ENCODE data around the gene CDX1.

CDX1 gene

GRCh38 chr5:150131978-150132694 lies 34.4 kb upstream of the CDX1 start:
- no peak for DNase-seq

- no peak for DNase-seq
Measured at GRCh38 chr5:150132740-150133139, 33.8 kb upstream of the CDX1 start.

- DNase-seq = no peak
Measured at GRCh38 chr5:150133581-150134197, 32.9 kb upstream of the CDX1 start.

- no peak for DNase-seq
Measured at GRCh38 chr5:150134198-150134588, 32.4 kb upstream of the CDX1 start.

- no peak for DNase-seq
Measured at GRCh38 chr5:150135557-150136304, 30.8 kb upstream of the CDX1 start.

GRCh38 chr5:150136305-150137167 lies 30.0 kb upstream of the CDX1 start:
- DNase-seq = no peak

GRCh38 chr5:150137168-150137957 lies 29.2 kb upstream of the CDX1 start:
- DNase-seq = no peak

- no peak for DNase-seq
Measured at GRCh38 chr5:150137997-150138396, 28.6 kb upstream of the CDX1 start.

GRCh38 chr5:150138551-150139265 lies 27.9 kb upstream of the CDX1 start:
- DNase-seq = no peak

- DNase-seq = no peak
Measured at GRCh38 chr5:150139334-150139733, 27.2 kb upstream of the CDX1 start.

GRCh38 chr5:150140830-150141229 lies 25.7 kb upstream of the CDX1 start:
- DNase-seq = no peak

GRCh38 chr5:150141544-150142184 lies 24.9 kb upstream of the CDX1 start:
- no peak for DNase-seq

GRCh38 chr5:150142185-150142958 lies 24.2 kb upstream of the CDX1 start:
- DNase-seq = no peak

- no peak for DNase-seq
Measured at GRCh38 chr5:150142959-150143349, 23.6 kb upstream of the CDX1 start.

GRCh38 chr5:150143350-150144245 lies 23.0 kb upstream of the CDX1 start:
- DNase-seq = no peak

GRCh38 chr5:150144246-150144801 lies 22.3 kb upstream of the CDX1 start:
- DNase-seq = no peak

- no peak for DNase-seq
Measured at GRCh38 chr5:150144879-150145278, 21.7 kb upstream of the CDX1 start.

GRCh38 chr5:150146235-150146634 lies 20.3 kb upstream of the CDX1 start:
- no peak for DNase-seq
